Neutrophil (primary cell): Measurements from ENCODE around the gene GIMD1.

ENCODE experiments used
- H3K27ac ChIP-seq: fragments of 200-600 bp; sonication (generic); 2 replicates; pipeline ENCODE4 v1.5.1; 2016; ENCODE audit warnings: mild to moderate bottlenecking, moderate library complexity
- H3K27me3 ChIP-seq: fragments of 200-600 bp; sonication (generic); 2 replicates; pipeline ENCODE4 v1.6.0; 2016; ENCODE audit warnings: mild to moderate bottlenecking
- H3K36me3 ChIP-seq: fragments of 200-600 bp; sonication (generic); 2 replicates; pipeline ENCODE4 v1.5.1; 2017
- H3K4me1 ChIP-seq, 2 experiments: fragments of 200-600 bp in 1 of 2; sonication (generic) in 1 of 2; 1 replicate in 1 of 2; 2 replicates in 1 of 2; pipeline versions ENCODE4 v1.5.1 to v1.6.1; 2013 to 2016; ENCODE audit warnings: low read depth in 1 of 2, low read length in 1 of 2, mild to moderate bottlenecking in 1 of 2, moderate library complexity in 1 of 2; ENCODE audit not compliant: control insufficient read depth in 1 of 2, insufficient read depth in 1 of 2
- H3K4me3 ChIP-seq, 2 experiments: fragments of 200-600 bp in 1 of 2; sonication (generic) in 1 of 2; 1 replicate in 1 of 2; 2 replicates in 1 of 2; pipeline ENCODE4 v1.5.1; 2013 to 2016; ENCODE audit warnings: low read depth in 1 of 2, low read length in 1 of 2, mild to moderate bottlenecking in 1 of 2, moderate library complexity in 1 of 2
- H3K9me3 ChIP-seq: fragments of 200-600 bp; sonication (generic); 2 replicates; pipeline ENCODE4 v1.5.1; 2016
- CTCF ChIP-seq: fragments of 200-600 bp; sonication (generic); IDR thresholded peaks from 2 replicates; pipeline ENCODE4 v1.5.1; 2016; ENCODE audit warnings: antibody characterized with exemption

GIMD1 gene

GRCh38 chr4:106338671-106339070 is 29.9 kb downstream of the GIMD1 start:
- no peak for TF ChIP-seq CTCF
- Histone ChIP-seq H3K36me3 (peaks cover 50% of the 10 kb centered on the region), H3K27me3 (no peaks in the 10 kb centered on the region), H3K27ac (no peak overlapping the region), H3K4me1 (no peaks in the 10 kb centered on the region), H3K4me3 (no peak overlapping the region), H3K9me3 (peaks cover 6% of the 10 kb centered on the region)

- Histone ChIP-seq H3K4me3 (no peak overlapping the region), H3K4me1 (no peaks in the 10 kb centered on the region), H3K27ac (no peak overlapping the region), H3K27me3 (no peaks in the 10 kb centered on the region), H3K36me3 (peaks cover 55% of the 10 kb centered on the region), H3K9me3 (peaks cover 6% of the 10 kb centered on the region)
- TF ChIP-seq CTCF = no peak
These were observed 30.7 kb downstream of the GIMD1 start for GRCh38 chr4:106337916-106338315.

GRCh38 chr4:106336618-106337017 is 32.0 kb downstream of the GIMD1 start:
- no peak overlapping the region for H3K27ac ChIP-seq
- peaks cover 6% of the 10 kb centered on the region for H3K9me3 ChIP-seq
- H3K4me1 ChIP-seq = no peaks in the 10 kb centered on the region
- TF ChIP-seq CTCF = no peak
- H3K4me3 ChIP-seq = no peak overlapping the region
- peaks cover 68% of the 10 kb centered on the region for H3K36me3 ChIP-seq
- no peaks in the 10 kb centered on the region for H3K27me3 ChIP-seq

GRCh38 chr4:106334741-106335470 is 33.7 kb downstream of the GIMD1 start:
- H3K27me3 ChIP-seq = no peaks in the 10 kb centered on the region
- H3K36me3 ChIP-seq = peaks cover 85% of the 10 kb centered on the region
- no peaks in the 10 kb centered on the region for H3K4me1 ChIP-seq
- no peak for TF ChIP-seq CTCF
- no peak overlapping the region for H3K27ac ChIP-seq
- no peak overlapping the region for H3K4me3 ChIP-seq
- peaks cover 6% of the 10 kb centered on the region for H3K9me3 ChIP-seq

GRCh38 chr4:106333186-106333585 is 35.4 kb downstream of the GIMD1 start:
- Histone ChIP-seq H3K36me3 (peaks cover 84% of the 10 kb centered on the region), H3K27me3 (no peaks in the 10 kb centered on the region), H3K4me3 (no peak overlapping the region), H3K9me3 (peaks cover 6% of the 10 kb centered on the region), H3K4me1 (no peaks in the 10 kb centered on the region), H3K27ac (no peak overlapping the region)
- TF ChIP-seq CTCF = no peak
